Stimulated activated CD4-positive, alpha-beta T cell treated with anti-CD3 and anti-CD28 coated beads, Interleukin-2, amount 100 ng/mL, for 48 hours (primary cell): Measurements from ENCODE around the gene SLC47A2.

Experiments used
- DNase-seq, 2 donors: peaks; one replicate each; pipeline ENCODE4 v3.0.0-alpha.2; 2020

SLC47A2 gene

GRCh38 chr17:19631905-19632304 lies 84.5 kb downstream of the SLC47A2 start:
- no peak for DNase-seq

DNA sequence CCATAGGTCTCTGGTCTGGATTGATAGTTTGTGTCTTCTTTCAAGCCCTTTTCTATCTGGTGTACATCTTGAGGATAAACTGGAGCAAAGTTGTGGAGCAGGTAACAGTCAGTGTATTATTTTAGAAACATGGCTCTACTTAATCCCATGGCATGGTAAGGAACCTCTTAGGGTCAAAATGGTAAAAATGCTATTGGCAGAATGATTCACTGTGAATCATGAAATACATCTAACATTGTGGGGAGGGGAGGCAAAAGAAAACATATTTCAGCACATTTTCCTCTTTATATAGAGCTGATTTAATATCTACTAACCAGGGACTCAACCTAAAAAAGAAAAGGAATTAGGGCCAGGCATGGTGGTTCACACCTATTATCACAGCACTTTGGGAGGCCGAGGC lies 85.7 kb downstream of the SLC47A2 start:
- no peak for DNase-seq

DNA sequence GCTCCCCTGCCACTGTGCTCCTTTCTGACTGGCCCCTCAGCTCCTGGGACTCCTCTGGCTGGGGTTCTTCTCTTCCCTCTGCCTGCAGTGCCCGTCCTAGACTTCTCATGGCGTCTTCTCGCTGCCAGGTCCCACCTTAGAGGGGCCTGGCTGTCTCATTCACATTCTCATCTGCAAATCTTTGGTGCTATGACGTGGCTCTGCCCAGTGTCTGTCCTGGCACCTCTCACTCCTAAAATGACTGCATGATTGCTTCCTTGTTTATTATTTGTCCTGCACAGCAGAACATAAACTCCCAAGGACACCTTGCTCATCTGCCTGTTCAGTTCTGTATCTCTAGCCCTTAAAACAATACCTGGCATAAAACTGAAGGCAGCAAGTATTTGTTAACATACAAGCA lies 86.3 kb downstream of the SLC47A2 start:
- DNase-seq = no peak

- DNase-seq = no peak
These were observed 86.9 kb downstream of the SLC47A2 start for GRCh38 chr17:19629449-19629848.
